ENCODE results near the gene MYO1G. TPM values are rescaled to one million over a fixed set of nuclear protein-coding genes. Genes with fewer than 3 reads are reported as not detected.

MYO1G gene
- total and polyA plus RNA-seq, 9 of the 15 experiments (the other 6 are each of a cell fraction or from before 2014, with no cell fraction given): 0.03 to 0.62 (median 0.13) TPM; not detected in 1

GRCh38 chr7:44999245-45000092 is 20.7 kb upstream of the MYO1G start (continued):
- TF ChIP-seq ZNF436 (CRISPR knock-in tag; IDR thresholded peaks at IDR 0.05) (no peak), THAP7 (CRISPR knock-in tag; IDR thresholded peaks at IDR 0.05) (no peak), SIN3A (IDR thresholded peaks at IDR 0.05; ENCODE audit: borderline replicate concordance in 2 of 2, control insufficient read depth in 1 of 2, low read depth in 2 of 2, low read length in 2 of 2) (no peak), ZKSCAN8 (CRISPR knock-in tag; IDR thresholded peaks at IDR 0.05) (no peak), TAF15 (IDR thresholded peaks at IDR 0.05; ENCODE audit: low read depth, low read length) (no peak), SRF (CRISPR knock-in tag; IDR thresholded peaks at IDR 0.05) (peak in 1 of 2 experiments; percentile 72; a peak in 1 of 4 replicates), MAFF (IDR thresholded peaks at IDR 0.05; ENCODE audit: low read length) (no peak), ZNF695 (CRISPR knock-in tag; IDR thresholded peaks at IDR 0.05) (no peak), ZBTB17 (CRISPR knock-in tag; IDR thresholded peaks at IDR 0.05) (no peak), POLR2AphosphoS5 (IDR thresholded peaks at IDR 0.05; ENCODE audit: control insufficient read depth, insufficient read depth, low read depth, low read length) (0 out of 2 replicates have a peak, but pooled peaks have one; percentile 36), ZNF324 (CRISPR knock-in tag; IDR thresholded peaks at IDR 0.05) (no peak), RBM25 (IDR thresholded peaks at IDR 0.05; ENCODE audit: low read depth, low read length, severe bottlenecking) (no peak), KAT7 (CRISPR knock-in tag; IDR thresholded peaks at IDR 0.05; ENCODE audit: borderline replicate concordance) (no peak; the same call in 1 of the 2 replicates), POLR2H (tag; IDR thresholded peaks at IDR 0.05; ENCODE audit: low read depth) (peak; percentile 74), CC2D1A (IDR thresholded peaks at IDR 0.05) (no peak), DNMT1 (IDR thresholded peaks at IDR 0.05) (no peak), SMAD4 (CRISPR knock-in tag; conservative IDR thresholded peaks at IDR 0.05) (peak; percentile 3; the same call in 1 of the 2 replicates), EP300 (IDR thresholded peaks at IDR 0.05; ENCODE audit: low read length) (peak; percentile 10; the same call in 1 of the 2 replicates), RAD21 (CRISPR knock-in tag; conservative IDR thresholded peaks at IDR 0.05 in 1 of 2, IDR thresholded peaks at IDR 0.05 in 1 of 2) (no peak), GTF2E2 (tag; IDR thresholded peaks at IDR 0.05) (peak; percentile 39; the same call in 1 of the 2 replicates), L3MBTL2 (IDR thresholded peaks at IDR 0.05) (no peak), TCFL5 (CRISPR knock-in tag; conservative IDR thresholded peaks at IDR 0.05) (no peak), POLR2B (IDR thresholded peaks at IDR 0.05; ENCODE audit: low read depth, partially characterized antibody) (peak; percentile 74), ARHGAP35 (IDR thresholded peaks at IDR 0.05; ENCODE audit: partially characterized antibody) (no peak), CBX1 (IDR thresholded peaks at IDR 0.05; ENCODE audit: low read depth) (no peak)
- TF ChIP-seq, protein P1, sequence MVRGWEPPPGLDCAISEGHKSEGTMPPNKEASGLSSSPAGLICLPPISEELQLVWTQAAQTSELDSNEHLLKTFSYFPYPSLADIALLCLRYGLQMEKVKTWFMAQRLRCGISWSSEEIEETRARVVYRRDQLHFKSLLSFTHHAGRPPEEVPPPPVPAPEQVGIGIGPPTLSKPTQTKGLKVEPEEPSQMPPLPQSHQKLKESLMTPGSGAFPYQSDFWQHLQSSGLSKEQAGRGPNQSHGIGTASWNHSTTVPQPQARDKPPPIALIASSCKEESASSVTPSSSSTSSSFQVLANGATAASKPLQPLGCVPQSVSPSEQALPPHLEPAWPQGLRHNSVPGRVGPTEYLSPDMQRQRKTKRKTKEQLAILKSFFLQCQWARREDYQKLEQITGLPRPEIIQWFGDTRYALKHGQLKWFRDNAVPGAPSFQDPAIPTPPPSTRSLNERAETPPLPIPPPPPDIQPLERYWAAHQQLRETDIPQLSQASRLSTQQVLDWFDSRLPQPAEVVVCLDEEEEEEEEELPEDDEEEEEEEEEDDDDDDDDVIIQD (CRISPR knock-in tag; IDR thresholded peaks at IDR 0.05): no peak
